Measurements from ENCODE around the gene RCAN1.

- TF ChIP-seq, protein P1, sequence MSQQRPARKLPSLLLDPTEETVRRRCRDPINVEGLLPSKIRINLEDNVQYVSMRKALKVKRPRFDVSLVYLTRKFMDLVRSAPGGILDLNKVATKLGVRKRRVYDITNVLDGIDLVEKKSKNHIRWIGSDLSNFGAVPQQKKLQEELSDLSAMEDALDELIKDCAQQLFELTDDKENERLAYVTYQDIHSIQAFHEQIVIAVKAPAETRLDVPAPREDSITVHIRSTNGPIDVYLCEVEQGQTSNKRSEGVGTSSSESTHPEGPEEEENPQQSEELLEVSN (IDR thresholded peaks at IDR 0.05): no peak
- TF ChIP-seq TAF1 (IDR thresholded peaks at IDR 0.05; ENCODE audit: low read depth, low read length): no peak
- TF ChIP-seq, protein P2, sequence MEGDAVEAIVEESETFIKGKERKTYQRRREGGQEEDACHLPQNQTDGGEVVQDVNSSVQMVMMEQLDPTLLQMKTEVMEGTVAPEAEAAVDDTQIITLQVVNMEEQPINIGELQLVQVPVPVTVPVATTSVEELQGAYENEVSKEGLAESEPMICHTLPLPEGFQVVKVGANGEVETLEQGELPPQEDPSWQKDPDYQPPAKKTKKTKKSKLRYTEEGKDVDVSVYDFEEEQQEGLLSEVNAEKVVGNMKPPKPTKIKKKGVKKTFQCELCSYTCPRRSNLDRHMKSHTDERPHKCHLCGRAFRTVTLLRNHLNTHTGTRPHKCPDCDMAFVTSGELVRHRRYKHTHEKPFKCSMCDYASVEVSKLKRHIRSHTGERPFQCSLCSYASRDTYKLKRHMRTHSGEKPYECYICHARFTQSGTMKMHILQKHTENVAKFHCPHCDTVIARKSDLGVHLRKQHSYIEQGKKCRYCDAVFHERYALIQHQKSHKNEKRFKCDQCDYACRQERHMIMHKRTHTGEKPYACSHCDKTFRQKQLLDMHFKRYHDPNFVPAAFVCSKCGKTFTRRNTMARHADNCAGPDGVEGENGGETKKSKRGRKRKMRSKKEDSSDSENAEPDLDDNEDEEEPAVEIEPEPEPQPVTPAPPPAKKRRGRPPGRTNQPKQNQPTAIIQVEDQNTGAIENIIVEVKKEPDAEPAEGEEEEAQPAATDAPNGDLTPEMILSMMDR (IDR thresholded peaks at IDR 0.05; ENCODE audit: control extremely low read depth in 1 of 3, insufficient read depth in 1 of 3, low read depth in 1 of 3, low read length in 3 of 3): no peak
- TF ChIP-seq EGR1 (IDR thresholded peaks at IDR 0.05; ENCODE audit: borderline replicate concordance, low read depth, low read length): no peak
- TF ChIP-seq POLR2A (IDR thresholded peaks at IDR 0.05; ENCODE audit: control extremely low read depth in 1 of 2, low read depth in 2 of 2, low read length in 2 of 2): no peak
- TF ChIP-seq RFX5 (IDR thresholded peaks at IDR 0.05; ENCODE audit: borderline replicate concordance, low read depth, low read length): no peak
These were observed 42.9 kb downstream of the RCAN1 start for GRCh38 chr21:34571994-34572393.
